ENCODE results near the gene LAMTOR2.

LAMTOR2 gene

DNA sequence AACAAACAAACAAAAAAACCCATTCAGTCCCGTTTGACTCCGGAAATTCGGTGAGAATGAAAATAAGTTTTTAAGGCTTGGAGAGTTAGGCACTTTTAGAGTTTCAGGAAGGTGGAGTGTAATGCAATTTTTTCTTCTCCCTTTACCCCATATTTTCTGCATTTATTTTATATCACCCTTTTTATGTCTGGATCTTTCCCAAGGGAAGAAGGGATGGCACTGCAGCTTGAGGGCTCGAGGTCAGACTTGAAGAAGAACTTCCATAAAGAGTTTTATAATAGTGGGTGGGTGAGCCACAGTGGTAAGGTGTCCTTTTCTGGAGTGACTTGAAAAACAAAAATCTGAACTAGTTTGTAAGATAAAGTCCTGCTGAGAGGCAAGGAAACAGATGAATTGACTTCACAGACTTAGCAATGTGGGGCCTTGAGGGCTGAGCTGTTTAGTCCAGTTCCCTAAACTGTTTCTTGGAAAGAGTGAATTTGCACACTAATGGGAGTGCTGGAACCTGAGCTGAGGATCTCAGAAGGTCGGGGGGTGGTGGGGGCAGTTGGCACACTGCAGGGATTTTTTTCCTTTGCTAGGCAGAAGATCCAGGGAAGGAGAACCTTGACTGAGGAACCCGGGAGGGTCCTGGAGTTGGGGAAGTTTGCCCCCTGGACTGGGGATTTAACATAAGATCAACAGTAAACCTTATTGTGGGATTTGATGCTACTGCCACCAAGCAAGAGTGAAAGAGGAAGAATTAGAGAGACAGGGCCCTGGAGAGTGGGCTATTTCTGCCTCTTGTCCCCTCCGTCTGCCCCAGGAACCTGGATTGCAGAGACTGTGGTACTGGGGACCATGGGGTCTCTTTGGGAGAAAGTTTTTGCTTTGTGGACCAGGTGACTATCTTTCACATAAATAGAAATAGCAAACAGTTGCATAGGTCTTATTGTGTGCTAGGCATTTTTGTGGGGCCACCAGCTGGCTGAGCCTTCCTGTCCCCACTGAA lies 29.5 kb downstream of the LAMTOR2 start:
- no CpG with 5 or more reads among the region's 7 CpGs for WGBS, 2 donors (ENCODE audit: extremely low coverage in 2 of 2, insufficient read length in 2 of 2, insufficient replicate concordance in 1 of 2)
- DNase-seq (ENCODE audit: low spot score) = no peak
- no peaks in the 10 kb centered on the region for H3K27me3 ChIP-seq (ENCODE audit: control insufficient read depth in 3 of 3, insufficient read depth in 3 of 3, low read depth in 1 of 3, low read length in 3 of 3)
- peak overlapping the region; percentile 59 for H3K27ac ChIP-seq (replicated peaks; ENCODE audit: low read length)
- no peak overlapping the region for H3K9ac ChIP-seq (ENCODE audit: low read depth, low read length, poor library complexity)
- H3K9me3 ChIP-seq (replicated peaks in 1 of 2; ENCODE audit: control insufficient read depth in 2 of 2, insufficient read depth in 1 of 2, low read depth in 1 of 2, low read length in 2 of 2) = no peaks in the 10 kb centered on the region
- peak overlapping the region; percentile 70 for H3K4me2 ChIP-seq (ENCODE audit: insufficient read depth, low read length, poor library complexity, severe bottlenecking)
- peak overlapping the region; percentile 97 to 99 for H3K4me3 ChIP-seq (ENCODE audit: low read length in 2 of 2)
- no peak overlapping the region for H3K18ac ChIP-seq (ENCODE audit: low read length)
- H2AK5ac ChIP-seq (ENCODE audit: low read depth, low read length) = no peak overlapping the region
- H3K79me1 ChIP-seq (ENCODE audit: low read depth, low read length) = no peaks in the 10 kb centered on the region
- H3K4ac ChIP-seq (ENCODE audit: low read length) = no peak overlapping the region
- no peak overlapping the region for H2BK120ac ChIP-seq (ENCODE audit: low read depth, low read length)
- no peak overlapping the region for H2AFZ ChIP-seq (ENCODE audit: low read length)
- H3K4me1 ChIP-seq (ENCODE audit: control insufficient read depth in 2 of 2, insufficient read depth in 1 of 2, low read depth in 1 of 2, low read length in 2 of 2) = peaks cover 20 to 36% of the 10 kb centered on the region in 2 donors
- H3K36me3 ChIP-seq (replicated peaks in 1 of 2; ENCODE audit: control insufficient read depth in 2 of 2, insufficient read depth in 2 of 2, low read length in 2 of 2) = peaks cover 2 to 41% of the 10 kb centered on the region in 2 donors
- H2BK15ac ChIP-seq (ENCODE audit: low read length) = no peak overlapping the region
- H2BK12ac ChIP-seq (ENCODE audit: low read length) = no peak overlapping the region
- H4K91ac ChIP-seq (ENCODE audit: low read depth, low read length, poor library complexity) = no peak overlapping the region
- H3K14ac ChIP-seq (ENCODE audit: low read length) = no peak overlapping the region
- H2BK5ac ChIP-seq (ENCODE audit: low read length) = no peak overlapping the region
- H3K23ac ChIP-seq (ENCODE audit: low read depth, low read length, poor library complexity) = no peak overlapping the region
- H4K8ac ChIP-seq (ENCODE audit: low read depth, low read length) = no peak overlapping the region

- Histone ChIP-seq H3K18ac (ENCODE audit: low read length) (no peak overlapping the region), H3K4ac (ENCODE audit: low read length) (no peak overlapping the region), H2BK120ac (ENCODE audit: low read depth, low read length) (no peak overlapping the region), H3K79me1 (ENCODE audit: low read depth, low read length) (peaks cover 8% of the 10 kb centered on the region), H2AFZ (ENCODE audit: low read length) (no peak overlapping the region), H3K36me3 (replicated peaks in 1 of 2; ENCODE audit: control insufficient read depth in 2 of 2, insufficient read depth in 2 of 2, low read length in 2 of 2) (peaks cover 5 to 52% of the 10 kb centered on the region in 2 donors), H3K27ac (replicated peaks; ENCODE audit: low read length) (peak overlapping the region; percentile 49), H3K14ac (ENCODE audit: low read length) (no peak overlapping the region), H3K9ac (ENCODE audit: low read depth, low read length, poor library complexity) (no peak overlapping the region), H2BK5ac (ENCODE audit: low read length) (no peak overlapping the region), H4K91ac (ENCODE audit: low read depth, low read length, poor library complexity) (no peak overlapping the region), H3K4me2 (ENCODE audit: insufficient read depth, low read length, poor library complexity, severe bottlenecking) (no peak overlapping the region), H3K27me3 (ENCODE audit: control insufficient read depth in 3 of 3, insufficient read depth in 3 of 3, low read depth in 1 of 3, low read length in 3 of 3) (no peaks in the 10 kb centered on the region), H2BK12ac (ENCODE audit: low read length) (no peak overlapping the region), H4K8ac (ENCODE audit: low read depth, low read length) (no peak overlapping the region), H2AK5ac (ENCODE audit: low read depth, low read length) (no peak overlapping the region), H3K9me3 (replicated peaks in 1 of 2; ENCODE audit: control insufficient read depth in 2 of 2, insufficient read depth in 1 of 2, low read depth in 1 of 2, low read length in 2 of 2) (no peaks in the 10 kb centered on the region), H3K4me1 (ENCODE audit: control insufficient read depth in 2 of 2, insufficient read depth in 1 of 2, low read depth in 1 of 2, low read length in 2 of 2) (peaks cover 23 to 28% of the 10 kb centered on the region in 2 donors), H2BK15ac (ENCODE audit: low read length) (no peak overlapping the region), H3K4me3 (ENCODE audit: low read length in 2 of 2) (no peak overlapping the region), H3K23ac (ENCODE audit: low read depth, low read length, poor library complexity) (no peak overlapping the region)
- no CpG with 5 or more reads among the region's 1 CpG for WGBS, 2 donors (ENCODE audit: extremely low coverage in 2 of 2, insufficient read length in 2 of 2, insufficient replicate concordance in 1 of 2)
- DNase-seq (ENCODE audit: low spot score) = no peak
Observed at GRCh38 chr1:156086256-156086662, 31.7 kb downstream of the LAMTOR2 start.

GRCh38 chr1:156089704-156090103 lies 35.1 kb downstream of the LAMTOR2 start:
- no peak overlapping the region for H3K9ac ChIP-seq (ENCODE audit: low read depth, low read length, poor library complexity)
- H3K79me1 ChIP-seq (ENCODE audit: low read depth, low read length) = peaks cover 10% of the 10 kb centered on the region
- peaks cover 21% of the 10 kb centered on the region in 2 donors for H3K4me1 ChIP-seq (ENCODE audit: control insufficient read depth in 2 of 2, insufficient read depth in 1 of 2, low read depth in 1 of 2, low read length in 2 of 2)
- H3K27ac ChIP-seq (replicated peaks; ENCODE audit: low read length) = no peak overlapping the region
- no peak overlapping the region for H4K8ac ChIP-seq (ENCODE audit: low read depth, low read length)
- H2BK12ac ChIP-seq (ENCODE audit: low read length) = no peak overlapping the region
- peaks cover 18 to 83% of the 10 kb centered on the region in 2 donors for H3K36me3 ChIP-seq (replicated peaks in 1 of 2; ENCODE audit: control insufficient read depth in 2 of 2, insufficient read depth in 2 of 2, low read length in 2 of 2)
- WGBS, 2 donors (ENCODE audit: extremely low coverage in 2 of 2, insufficient read length in 2 of 2, insufficient replicate concordance in 1 of 2) = no CpG with 5 or more reads among the region's 6 CpGs
- H3K14ac ChIP-seq (ENCODE audit: low read length) = no peak overlapping the region
- no peak overlapping the region for H3K4me2 ChIP-seq (ENCODE audit: insufficient read depth, low read length, poor library complexity, severe bottlenecking)
- no peak overlapping the region for H2BK15ac ChIP-seq (ENCODE audit: low read length)
- H3K23ac ChIP-seq (ENCODE audit: low read depth, low read length, poor library complexity) = peak overlapping the region; percentile 32
- DNase-seq (ENCODE audit: low spot score) = no peak
- H2BK5ac ChIP-seq (ENCODE audit: low read length) = no peak overlapping the region
- H3K9me3 ChIP-seq (replicated peaks in 1 of 2; ENCODE audit: control insufficient read depth in 2 of 2, insufficient read depth in 1 of 2, low read depth in 1 of 2, low read length in 2 of 2) = no peaks in the 10 kb centered on the region
- no peaks in the 10 kb centered on the region for H3K27me3 ChIP-seq (ENCODE audit: control insufficient read depth in 3 of 3, insufficient read depth in 3 of 3, low read depth in 1 of 3, low read length in 3 of 3)
- H3K4ac ChIP-seq (ENCODE audit: low read length) = no peak overlapping the region
- H2AFZ ChIP-seq (ENCODE audit: low read length) = no peak overlapping the region
- peak overlapping the region; percentile 16 for H3K18ac ChIP-seq (ENCODE audit: low read length)
- H2AK5ac ChIP-seq (ENCODE audit: low read depth, low read length) = no peak overlapping the region
- no peak overlapping the region for H3K4me3 ChIP-seq (ENCODE audit: low read length in 2 of 2)
- no peak overlapping the region for H4K91ac ChIP-seq (ENCODE audit: low read depth, low read length, poor library complexity)
- no peak overlapping the region for H2BK120ac ChIP-seq (ENCODE audit: low read depth, low read length)

DNA sequence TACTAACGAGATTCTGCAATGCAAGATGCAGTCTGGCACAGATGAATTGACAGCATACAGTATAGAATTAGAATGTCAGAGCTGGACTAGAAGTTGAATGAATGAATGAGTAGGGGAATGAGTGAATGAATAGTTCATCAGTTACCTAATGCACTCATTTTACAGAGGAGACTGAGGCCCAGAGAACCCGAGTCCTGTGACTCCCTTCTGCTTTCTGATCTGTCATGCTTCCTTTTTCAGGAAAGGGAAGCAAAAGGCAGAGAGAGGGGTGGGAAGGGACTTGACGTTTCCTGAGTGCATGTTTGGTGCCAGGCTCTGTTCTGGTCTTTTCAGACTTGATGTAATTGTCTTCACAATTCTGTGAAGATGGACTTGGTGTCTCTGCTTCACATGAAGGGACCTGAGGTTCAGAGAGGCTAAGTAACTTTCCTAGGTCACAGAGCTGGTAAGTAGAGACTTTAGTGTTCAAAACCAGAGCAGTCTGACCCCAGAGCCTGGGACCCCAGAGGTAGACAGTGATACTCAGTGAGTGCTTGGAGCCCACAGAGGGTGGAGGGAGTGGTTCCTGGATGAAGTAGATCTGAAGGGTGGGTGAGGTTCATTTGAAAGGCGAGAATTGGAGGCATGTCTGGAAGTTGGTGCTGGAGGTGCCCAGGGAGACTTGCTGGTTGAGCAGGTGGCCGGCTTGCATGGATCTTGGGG lies 35.7 kb downstream of the LAMTOR2 start:
- Histone ChIP-seq H2BK12ac (ENCODE audit: low read length) (no peak overlapping the region), H3K4ac (ENCODE audit: low read length) (no peak overlapping the region), H4K91ac (ENCODE audit: low read depth, low read length, poor library complexity) (no peak overlapping the region), H2BK120ac (ENCODE audit: low read depth, low read length) (no peak overlapping the region), H2BK15ac (ENCODE audit: low read length) (no peak overlapping the region), H3K18ac (ENCODE audit: low read length) (no peak overlapping the region), H3K36me3 (replicated peaks in 1 of 2; ENCODE audit: control insufficient read depth in 2 of 2, insufficient read depth in 2 of 2, low read length in 2 of 2) (peaks cover 18 to 83% of the 10 kb centered on the region in 2 donors), H3K4me1 (ENCODE audit: control insufficient read depth in 2 of 2, insufficient read depth in 1 of 2, low read depth in 1 of 2, low read length in 2 of 2) (peaks cover 15 to 16% of the 10 kb centered on the region in 2 donors), H4K8ac (ENCODE audit: low read depth, low read length) (no peak overlapping the region), H2AK5ac (ENCODE audit: low read depth, low read length) (no peak overlapping the region), H3K9me3 (replicated peaks in 1 of 2; ENCODE audit: control insufficient read depth in 2 of 2, insufficient read depth in 1 of 2, low read depth in 1 of 2, low read length in 2 of 2) (no peaks in the 10 kb centered on the region), H3K27me3 (ENCODE audit: control insufficient read depth in 3 of 3, insufficient read depth in 3 of 3, low read depth in 1 of 3, low read length in 3 of 3) (no peaks in the 10 kb centered on the region), H3K14ac (ENCODE audit: low read length) (no peak overlapping the region), H3K4me3 (ENCODE audit: low read length in 2 of 2) (no peak overlapping the region), H2AFZ (ENCODE audit: low read length) (no peak overlapping the region), H3K79me1 (ENCODE audit: low read depth, low read length) (peaks cover 10% of the 10 kb centered on the region), H3K27ac (replicated peaks; ENCODE audit: low read length) (no peak overlapping the region), H3K4me2 (ENCODE audit: insufficient read depth, low read length, poor library complexity, severe bottlenecking) (no peak overlapping the region), H2BK5ac (ENCODE audit: low read length) (no peak overlapping the region), H3K23ac (ENCODE audit: low read depth, low read length, poor library complexity) (no peak overlapping the region), H3K9ac (ENCODE audit: low read depth, low read length, poor library complexity) (no peak overlapping the region)
- no CpG with 5 or more reads among the region's 5 CpGs for WGBS, 2 donors (ENCODE audit: extremely low coverage in 2 of 2, insufficient read length in 2 of 2, insufficient replicate concordance in 1 of 2)
- no peak for DNase-seq (ENCODE audit: low spot score)

All from neuronal stem cell (in vitro differentiated cells).